H9 (cell line): ENCODE results near the gene EML4. TPM values are rescaled to one million over a fixed set of nuclear protein-coding genes. Genes with fewer than 3 reads are reported as not detected.

Experiments
- DNase-seq: peaks from one replicate; pipeline ENCODE4 v3.0.0-alpha.2; 2017
- H2AFZ ChIP-seq: one replicate; pipeline ENCODE4 v1.6.1; 2013; ENCODE audit warnings: mild to moderate bottlenecking, low read length, control low read depth, moderate library complexity
- H2AK5ac ChIP-seq: 2 replicates; pipeline ENCODE4 v1.6.1; 2013; ENCODE audit warnings: low read length, control low read depth, mixed read lengths; ENCODE audit not compliant: insufficient read length
- H2BK120ac ChIP-seq: one replicate; pipeline ENCODE4 v1.6.1; 2013; ENCODE audit warnings: low read depth, mild to moderate bottlenecking, low read length, control low read depth, inconsistent platforms; ENCODE audit not compliant: poor library complexity, severe bottlenecking
- H2BK12ac ChIP-seq: 2 replicates; pipeline ENCODE4 v1.6.1; 2013; ENCODE audit warnings: low read length, control low read depth, mixed read lengths, low read depth; ENCODE audit not compliant: insufficient read length
- H2BK15ac ChIP-seq: 2 replicates; pipeline ENCODE4 v1.6.1; 2013; ENCODE audit warnings: low read depth, low read length, control low read depth
- H2BK20ac ChIP-seq: one replicate; pipeline ENCODE4 v1.6.1; 2013; ENCODE audit warnings: low read depth, mild to moderate bottlenecking, low read length, control low read depth, inconsistent platforms; ENCODE audit not compliant: poor library complexity, severe bottlenecking
- H2BK5ac ChIP-seq: 2 replicates; pipeline ENCODE4 v1.6.1; 2013; ENCODE audit warnings: low read length, control low read depth, mixed read lengths; ENCODE audit not compliant: insufficient read length
- H3K14ac ChIP-seq: 2 replicates; pipeline ENCODE4 v1.6.1; 2013; ENCODE audit warnings: low read length, control low read depth; ENCODE audit not compliant: insufficient read depth
- H3K18ac ChIP-seq: 2 replicates; pipeline ENCODE4 v1.6.1; 2013; ENCODE audit warnings: low read depth, mild to moderate bottlenecking, mixed read lengths, low read length, control low read depth; ENCODE audit not compliant: insufficient read length
- H3K23ac ChIP-seq: 2 replicates; pipeline ENCODE4 v1.6.1; 2013; ENCODE audit warnings: low read length, control low read depth, mixed read lengths, low read depth; ENCODE audit not compliant: insufficient read length
- H3K23me2 ChIP-seq: 2 replicates; pipeline ENCODE4 v1.6.1; 2013; ENCODE audit warnings: low read depth, mild to moderate bottlenecking, mixed read lengths, low read length, control low read depth; ENCODE audit not compliant: insufficient read length, poor library complexity, severe bottlenecking
- H3K27ac ChIP-seq: 2 replicates; pipeline ENCODE4 v1.5.1; 2013; ENCODE audit warnings: low read length, control low read depth, mixed read lengths, low read depth; ENCODE audit not compliant: insufficient read length
- H3K27me3 ChIP-seq: 2 replicates; pipeline ENCODE4 v1.6.1; 2013; ENCODE audit warnings: low read length, control low read depth, inconsistent platforms; ENCODE audit not compliant: insufficient read depth
- H3K4ac ChIP-seq: 2 replicates; pipeline ENCODE4 v1.6.1; 2013; ENCODE audit warnings: low read depth, mild to moderate bottlenecking, control low read depth, inconsistent platforms, low read length, moderate library complexity
- H3K4me1 ChIP-seq: 2 replicates; pipeline ENCODE4 v1.6.1; 2013; ENCODE audit warnings: low read length, control low read depth, inconsistent platforms; ENCODE audit not compliant: insufficient read depth
- H3K4me2 ChIP-seq: 2 replicates; pipeline ENCODE4 v1.6.1; 2013; ENCODE audit warnings: low read length, control low read depth, mixed read lengths; ENCODE audit not compliant: insufficient read length, insufficient read depth
- H3K56ac ChIP-seq: 2 replicates; pipeline ENCODE4 v1.6.1; 2013; ENCODE audit warnings: low read depth, mild to moderate bottlenecking, mixed read lengths, low read length, control low read depth; ENCODE audit not compliant: insufficient read length
- H3K79me1 ChIP-seq: 2 replicates; pipeline ENCODE4 v1.6.1; 2013; ENCODE audit warnings: low read depth, mild to moderate bottlenecking, moderate library complexity, low read length, control low read depth, inconsistent platforms; ENCODE audit not compliant: insufficient read depth, poor library complexity, severe bottlenecking
- H3K79me2 ChIP-seq: 2 replicates; pipeline ENCODE4 v1.6.1; 2013; ENCODE audit warnings: low read length, control low read depth, inconsistent platforms; ENCODE audit not compliant: insufficient read depth
- H3K9ac ChIP-seq: 2 replicates; pipeline ENCODE4 v1.6.1; 2013; ENCODE audit warnings: low read length, control low read depth, mixed read lengths; ENCODE audit not compliant: insufficient read length; ENCODE audit errors: extremely low read depth
- H3K9me3 ChIP-seq: one replicate; pipeline ENCODE4 v1.6.1; 2013; ENCODE audit warnings: low read depth, low read length, inconsistent platforms; ENCODE audit not compliant: control insufficient read depth
- H3T11ph ChIP-seq: one replicate; pipeline ENCODE4 v1.6.1; 2013; ENCODE audit warnings: mild to moderate bottlenecking, low read length, control low read depth, inconsistent platforms
- H4K20me1 ChIP-seq: one replicate; pipeline ENCODE4 v1.6.1; 2013; ENCODE audit not compliant: control insufficient read depth, insufficient read length, insufficient read depth
- H4K5ac ChIP-seq: 2 replicates; pipeline ENCODE4 v1.6.1; 2013; ENCODE audit warnings: low read depth, mild to moderate bottlenecking, mixed read lengths, low read length, control low read depth; ENCODE audit not compliant: insufficient read length
- H4K8ac ChIP-seq: replicated peaks from 2 replicates; pipeline ENCODE4 v1.6.1; 2013; ENCODE audit warnings: low read length, control low read depth, mixed read lengths, low read depth; ENCODE audit not compliant: insufficient read length
- H4K91ac ChIP-seq: 2 replicates; pipeline ENCODE4 v1.6.1; 2013; ENCODE audit warnings: low read depth, mild to moderate bottlenecking, moderate library complexity, mixed read lengths, low read length, control low read depth; ENCODE audit not compliant: insufficient read length
- H3K27ac Mint-ChIP-seq, 3 experiments: 2 replicates in 2 of 3; 3 replicates in 1 of 3; pipeline ENCODE4 v1.8.0; 2020 to 2021; ENCODE audit warnings: mixed read lengths in 3 of 3, mild to moderate bottlenecking in 1 of 3, moderate library complexity in 1 of 3
- H3K27me3 Mint-ChIP-seq: 2 replicates; pipeline ENCODE4 v1.8.0; 2021; ENCODE audit warnings: low read depth, mild to moderate bottlenecking, moderate library complexity, mixed read lengths
- H3K36me3 Mint-ChIP-seq, 3 experiments: 2 replicates in 2 of 3; 3 replicates in 1 of 3; pipeline ENCODE4 v1.8.0; 2020 to 2021; ENCODE audit warnings: low read depth in 3 of 3, mixed read lengths in 3 of 3; ENCODE audit not compliant: insufficient read depth in 1 of 3
- H3K4me1 Mint-ChIP-seq, 2 experiments: 2 replicates each; pipeline ENCODE4 v1.8.0; 2020; ENCODE audit warnings: mixed read lengths in 2 of 2
- H3K4me3 Mint-ChIP-seq, 2 experiments: 2 replicates in 1 of 2; 3 replicates in 1 of 2; pipeline ENCODE4 v1.8.0; 2020 to 2021; ENCODE audit warnings: mild to moderate bottlenecking in 2 of 2, mixed read lengths in 2 of 2, moderate library complexity in 1 of 2
- H3K9me3 Mint-ChIP-seq, 2 experiments: 2 replicates in 1 of 2; 3 replicates in 1 of 2; pipeline ENCODE4 v1.8.0; 2020; ENCODE audit warnings: mild to moderate bottlenecking in 2 of 2, mixed read lengths in 2 of 2, moderate library complexity in 1 of 2
- CTCF ChIP-seq: fragments of 200-600 bp; sonication (generic); conservative IDR thresholded peaks from 3 replicates; pipeline ENCODE4 v1.8.0; 2021; ENCODE audit warnings: antibody characterized with exemption, mild to moderate bottlenecking
- WGBS: extraction: QIAGEN DNeasy Blood & Tissue Kit; methylation state at CpG from one replicate; pipeline ENCODE4 v1.1.7; 2013; ENCODE audit warnings: missing lambda C conversion rate, low lambda C conversion rate, mixed read lengths; ENCODE audit not compliant: insufficient read length; ENCODE audit errors: extremely low coverage; 5-methylcytosine and 5-hydroxymethylcytosine counted together
- total RNA-seq: library from RNA; stranded (reverse); gene quantifications from 2 replicates; pipeline ENCODE4 v1.2.1, GENCODE V29; 2021

The EML4 gene
- total RNA-seq, 1 experiment from 2014 or later, result 68.6 TPM

GRCh38 chr2:42369532-42370229 is 200.5 kb downstream of the EML4 start:
- H4K8ac ChIP-seq, result no peak overlapping the region
- DNase-seq, result no peak

More at GRCh38 chr2:42369532-42370229, 200.5 kb downstream of the EML4 start:
- Histone ChIP-seq H3K79me2 (no peaks in the 10 kb centered on the region), H3K23me2 (no peaks in the 10 kb centered on the region), H3K4ac (no peak overlapping the region), H2BK5ac (no peak overlapping the region), H2BK20ac (no peak overlapping the region), H2AFZ (no peak overlapping the region), H3K4me2 (no peak overlapping the region), H3K9me3 (no peaks in the 10 kb centered on the region), H3K9ac (no peak overlapping the region), H3K14ac (no peak overlapping the region), H3K56ac (no peak overlapping the region), H2AK5ac (no peak overlapping the region), H4K91ac (no peak overlapping the region), H2BK120ac (no peak overlapping the region), H2BK12ac (no peak overlapping the region), H4K20me1 (no peaks in the 10 kb centered on the region), H2BK15ac (no peak overlapping the region), H3K23ac (no peak overlapping the region), H3K27me3 (no peaks in the 10 kb centered on the region), H3T11ph (no peak overlapping the region), H3K4me1 (no peaks in the 10 kb centered on the region), H3K27ac (no peak overlapping the region), H3K18ac (no peak overlapping the region), H4K5ac (no peak overlapping the region), H3K79me1 (no peaks in the 10 kb centered on the region)
- Mint-ChIP-seq H3K9me3 (no peaks in the 10 kb centered on the region), H3K27me3 (no peaks in the 10 kb centered on the region), H3K27ac (no peak overlapping the region), H3K4me1 (peaks cover 4 to 13% of the 10 kb centered on the region in 2 experiments; a peak in 2 of 4 replicates), H3K36me3 (no peaks in the 10 kb centered on the region), H3K4me3 (no peak overlapping the region)
- no CpG with 5 or more reads among the region's 5 CpGs for WGBS
- no peak for TF ChIP-seq CTCF
